Loucy (cell line): ENCODE data around the gene RIN3.

Source experiments
- CTCF ChIP-seq: fragments of 200-600 bp; sonication (generic); conservative IDR thresholded peaks from 2 replicates; pipeline ENCODE4 v1.5.1; 2014; ENCODE audit warnings: mild to moderate bottlenecking, antibody characterized with exemption, low read length
- EZH2phosphoT487 ChIP-seq: fragments of 200-600 bp; IDR thresholded peaks from 2 replicates; pipeline ENCODE4 v1.6.1; 2018; ENCODE audit warnings: antibody characterized with exemption, mild to moderate bottlenecking, moderate library complexity, borderline replicate concordance

- no peak for TF ChIP-seq CTCF
- no peak for TF ChIP-seq EZH2phosphoT487
Observed at GRCh38 chr14:92601131-92601710, 87.6 kb downstream of the RIN3 start.
